GM20000 (cell line): ENCODE data around the gene DEGS1.

Experiments
- DNase-seq: peaks from one replicate; pipeline ENCODE4 v3.0.0; 2012; ENCODE audit warnings: low spot score
- CTCF ChIP-seq: IDR thresholded peaks from 2 replicates; pipeline ENCODE4 v1.5.1; 2012; ENCODE audit warnings: mild to moderate bottlenecking, control low read depth; ENCODE audit errors: extremely low read depth, missing control alignments

The DEGS1 gene

GRCh38 chr1:224170343-224170742 lies 12.7 kb upstream of the DEGS1 start:
- TF ChIP-seq CTCF, result no peak
- no peak for DNase-seq

- no peak for TF ChIP-seq CTCF
- no peak for DNase-seq
These were observed 12.1 kb upstream of the DEGS1 start for GRCh38 chr1:224170748-224171478.

- no peak for DNase-seq
- TF ChIP-seq CTCF, result no peak
These were observed 10.8 kb upstream of the DEGS1 start for GRCh38 chr1:224172229-224172628.

- DNase-seq, result no peak
- no peak for TF ChIP-seq CTCF
These were observed 9.5 kb upstream of the DEGS1 start for GRCh38 chr1:224173523-224173922.

GRCh38 chr1:224175617-224176016 lies 7.4 kb upstream of the DEGS1 start:
- no peak for DNase-seq
- no peak for TF ChIP-seq CTCF

- no peak for DNase-seq
- no peak for TF ChIP-seq CTCF
These were observed 5.6 kb upstream of the DEGS1 start for GRCh38 chr1:224177356-224177999.

GRCh38 chr1:224178894-224179293 lies 4.1 kb upstream of the DEGS1 start:
- DNase-seq, result no peak
- no peak for TF ChIP-seq CTCF
